CD4-positive, CD25-positive, alpha-beta regulatory T cell (primary cell): ENCODE measurements around the gene ZNF687. TPM values are rescaled to one million over a fixed set of nuclear protein-coding genes. Genes with fewer than 3 reads are reported as not detected.

Experiments used
- ATAC-seq, 2 donors: fragments of 150-1000 bp; cut with Tn5 transposase; one replicate each; pipeline ENCODE4 v1.10.0; 2021; ENCODE audit warnings: low read depth in 2 of 2, moderate number of reproducible peaks in 2 of 2, moderate library complexity in 1 of 2
- DNase-seq, 3 donors: peaks; one replicate each; pipeline versions ENCODE4 v3.0.0 to v3.0.0-alpha.2; 2012 to 2022; ENCODE audit warnings: mixed read lengths in 1 of 3
- H3K27ac ChIP-seq: one replicate; pipeline ENCODE4 v1.7.0; 2013; ENCODE audit warnings: mild to moderate bottlenecking, low read length; ENCODE audit not compliant: insufficient read depth, poor library complexity, severe bottlenecking
- H3K27me3 ChIP-seq: one replicate; pipeline ENCODE4 v1.7.0; 2013; ENCODE audit warnings: low read length; ENCODE audit not compliant: control insufficient read depth, insufficient read depth
- H3K36me3 ChIP-seq: one replicate; pipeline ENCODE4 v1.7.0; 2013; ENCODE audit warnings: mild to moderate bottlenecking, low read length, moderate library complexity; ENCODE audit not compliant: control insufficient read depth, insufficient read depth
- H3K4me1 ChIP-seq: 2 replicates; pipeline ENCODE4 v1.7.0; 2013; ENCODE audit warnings: mild to moderate bottlenecking, low read length; ENCODE audit not compliant: insufficient read depth, control insufficient read depth, poor library complexity, severe bottlenecking
- H3K4me3 ChIP-seq: one replicate; pipeline ENCODE4 v1.7.0; 2013; ENCODE audit warnings: low read depth, mild to moderate bottlenecking, low read length, moderate library complexity
- H3K9me3 ChIP-seq, 2 experiments: 1 replicate in 1 of 2; 2 replicates in 1 of 2; pipeline ENCODE4 v1.7.0; 2013; ENCODE audit warnings: low read length in 2 of 2, mild to moderate bottlenecking in 1 of 2, moderate library complexity in 1 of 2; ENCODE audit not compliant: control insufficient read depth in 2 of 2
- H3K27ac Mint-ChIP-seq, 3 donors: one replicate each; pipeline ENCODE4 v1.8.0; 2020 to 2022; ENCODE audit warnings: mild to moderate bottlenecking in 3 of 3, mixed read lengths in 3 of 3, moderate library complexity in 2 of 3
- H3K27me3 Mint-ChIP-seq: one replicate; pipeline ENCODE4 v1.8.0; 2022; ENCODE audit warnings: mild to moderate bottlenecking, mixed read lengths
- H3K36me3 Mint-ChIP-seq: one replicate; pipeline ENCODE4 v1.8.0; 2020; ENCODE audit warnings: mixed read lengths
- H3K4me1 Mint-ChIP-seq, 4 donors: one replicate each; pipeline ENCODE4 v1.8.0; 2020 to 2022; ENCODE audit warnings: mixed read lengths in 4 of 4, mild to moderate bottlenecking in 1 of 4
- H3K4me3 Mint-ChIP-seq, 4 donors: one replicate each; pipeline ENCODE4 v1.8.0; 2020 to 2022; ENCODE audit warnings: mild to moderate bottlenecking in 4 of 4, mixed read lengths in 4 of 4, moderate library complexity in 3 of 4
- H3K9me3 Mint-ChIP-seq, 7 donors: one replicate each; pipeline ENCODE4 v1.8.0; 2020 to 2022; ENCODE audit warnings: mixed read lengths in 7 of 7, mild to moderate bottlenecking in 3 of 7, moderate library complexity in 2 of 7
- polyA plus RNA-seq, 4 donors: library from polyadenylated mRNA; unstranded; fragments of 300-500 nt; fragmentation: Illumina TruSeq; gene quantifications; one replicate each; pipeline ENCODE4 v1.2.3, GENCODE V29; 2021
- total RNA-seq: library from RNA; stranded (reverse); gene quantifications from one replicate; pipeline ENCODE4 v1.2.3, GENCODE V29; 2022

The ZNF687 gene
- total and polyA plus RNA-seq, 5 donors from 2014 or later, result 0.46 to 31.9 (median 1.6) TPM

- H3K4me1 ChIP-seq, result no peaks in the 10 kb centered on the region
- DNase-seq, result no peak
- no peak overlapping the region for H3K4me3 ChIP-seq
- H3K27ac Mint-ChIP-seq, result no peak overlapping the region
- H3K27me3 ChIP-seq, result no peaks in the 10 kb centered on the region
- ATAC-seq, result no peak
- H3K9me3 ChIP-seq, result no peaks in the 10 kb centered on the region
- H3K4me1 Mint-ChIP-seq, result peaks cover 2 to 5% (median 3%) of the 10 kb centered on the region in 4 donors
- H3K4me3 Mint-ChIP-seq, result no peak overlapping the region
- no peaks in the 10 kb centered on the region for H3K9me3 Mint-ChIP-seq
- H3K36me3 ChIP-seq, result peaks cover 52% of the 10 kb centered on the region
- peaks cover 50% of the 10 kb centered on the region for H3K36me3 Mint-ChIP-seq
- H3K27ac ChIP-seq, result no peak overlapping the region
- H3K27me3 Mint-ChIP-seq, result no peaks in the 10 kb centered on the region
These were observed 35.3 kb upstream of the ZNF687 start for GRCh38 chr1:151246786-151247185.

GRCh38 chr1:151251656-151252470 lies 30.2 kb upstream of the ZNF687 start:
- peak overlapping the region in 2 of 4 donors; percentile 18 to 92 for H3K4me3 Mint-ChIP-seq
- Histone ChIP-seq H3K4me1 (peaks cover 9% of the 10 kb centered on the region), H3K36me3 (peaks cover 17% of the 10 kb centered on the region), H3K4me3 (no peak overlapping the region), H3K27ac (no peak overlapping the region), H3K27me3 (no peaks in the 10 kb centered on the region), H3K9me3 (no peaks in the 10 kb centered on the region)
- H3K27ac Mint-ChIP-seq, result no peak overlapping the region
- peaks cover 0 to 2% (median 0%) of the 10 kb centered on the region in 7 donors for H3K9me3 Mint-ChIP-seq
- ATAC-seq (peak; percentile 55 to 63), DNase-seq (peak; percentile 49 to 88 (median 73))
- H3K36me3 Mint-ChIP-seq, result peaks cover 21% of the 10 kb centered on the region
- peaks cover 16 to 28% (median 21%) of the 10 kb centered on the region in 4 donors for H3K4me1 Mint-ChIP-seq
- H3K27me3 Mint-ChIP-seq, result peaks cover 6% of the 10 kb centered on the region

DNA sequence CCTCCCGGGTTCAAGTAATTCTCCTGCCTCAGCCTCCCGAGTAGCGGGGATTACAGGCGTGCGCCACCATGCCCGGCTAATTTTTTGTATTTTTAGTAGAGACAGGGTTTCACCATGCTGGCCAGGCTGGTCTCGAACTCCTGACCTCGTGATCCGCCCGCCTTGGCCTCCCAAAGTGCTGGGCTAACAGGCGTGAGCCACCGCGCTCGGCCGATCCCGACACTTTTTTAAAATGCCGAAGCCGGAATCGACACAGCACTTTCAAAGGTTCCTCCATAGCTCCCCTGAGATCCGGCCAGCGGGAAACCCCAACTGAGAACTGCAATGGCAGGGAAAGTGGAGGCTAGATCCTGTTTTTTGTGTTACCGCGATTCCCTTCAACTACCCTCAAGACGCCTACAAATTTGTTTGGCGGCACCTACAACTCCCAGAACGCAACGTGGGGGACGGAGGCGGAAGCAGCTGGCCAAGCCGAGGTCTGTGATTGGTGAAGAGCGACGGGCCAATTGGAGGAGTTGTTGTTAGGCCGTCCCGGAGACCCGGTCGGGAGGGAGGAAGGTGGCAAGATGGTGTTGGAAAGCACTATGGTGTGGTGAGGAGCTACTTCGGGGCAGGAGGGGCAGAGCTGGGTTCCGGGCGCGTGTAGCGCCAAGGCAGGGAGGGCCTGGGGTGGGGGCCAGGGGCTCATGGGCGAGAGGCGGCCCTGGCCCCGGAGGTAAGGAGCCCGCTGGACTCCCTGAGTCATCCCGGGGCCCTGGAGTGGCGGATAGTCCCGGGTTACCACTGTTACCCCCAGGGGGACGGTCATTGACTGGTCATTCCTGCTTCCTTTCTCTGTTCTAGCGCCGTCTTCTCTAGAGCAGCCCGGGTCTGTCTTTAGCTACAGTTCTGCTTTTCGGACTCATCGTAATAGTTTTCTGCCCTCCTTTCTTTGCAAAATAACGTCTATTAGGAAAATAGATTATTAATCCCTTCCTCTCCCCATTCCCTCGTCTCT lies 27.6 kb upstream of the ZNF687 start, which contains the start of gene PSMD4:
PSMD4 (plus strand) TSS at position 518 of the 997 bp plus-strand sequence; CDS start at position 567, 49 bp downstream.
- DNase-seq, result peak; percentile 90 to 98 (median 94)
- peak; percentile 94 to 95 for ATAC-seq
- H3K27ac ChIP-seq, result peak within 1 kb of the TSS; percentile 78
- H3K4me1 Mint-ChIP-seq, result peaks cover 21 to 42% (median 34%) of the 10 kb centered on the region in 4 donors
- H3K4me1 ChIP-seq, result peaks cover 9% of the 10 kb centered on the region
- peak within 1 kb of the TSS; percentile 93 to 98 (median 98) for H3K27ac Mint-ChIP-seq
- H3K36me3 Mint-ChIP-seq, result peaks cover 2% of the 10 kb centered on the region
- H3K4me3 Mint-ChIP-seq, result peak within 1 kb of the TSS; percentile 93 to 99 (median 98)
- peaks cover 6% of the 10 kb centered on the region for H3K27me3 Mint-ChIP-seq
- H3K4me3 ChIP-seq, result peak within 1 kb of the TSS; percentile 97
- H3K9me3 ChIP-seq, result no peaks in the 10 kb centered on the region
- H3K36me3 ChIP-seq, result no peaks in the 10 kb centered on the region
- peaks cover 0 to 2% (median 0%) of the 10 kb centered on the region in 7 donors for H3K9me3 Mint-ChIP-seq
- no peaks in the 10 kb centered on the region for H3K27me3 ChIP-seq

DNA sequence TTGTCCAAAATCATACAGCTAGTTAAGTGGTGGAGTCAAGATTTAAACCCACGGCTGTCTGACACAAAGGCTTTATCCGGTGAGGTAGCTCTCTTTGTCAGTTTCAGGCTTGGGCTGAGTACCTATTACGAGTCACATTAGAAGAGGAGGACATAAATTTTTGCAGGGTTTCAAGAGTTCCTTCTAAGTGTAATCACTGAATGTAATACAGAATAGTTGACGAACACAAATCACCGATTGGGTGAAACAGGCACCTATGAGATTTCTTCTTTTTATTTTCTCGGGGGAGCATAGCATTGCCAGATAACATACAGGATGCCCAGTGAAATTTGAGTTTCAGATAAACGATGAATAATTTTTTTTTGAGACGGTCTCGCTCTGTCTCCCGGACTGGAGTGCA lies 26.7 kb upstream of the ZNF687 start:
- no peaks in the 10 kb centered on the region for H3K36me3 ChIP-seq
- H3K9me3 ChIP-seq, result no peaks in the 10 kb centered on the region
- H3K27me3 ChIP-seq, result no peaks in the 10 kb centered on the region
- ATAC-seq, result no peak
- Mint-ChIP-seq H3K27ac (peak overlapping the region; percentile 93 to 98 (median 98)), H3K4me3 (peak overlapping the region; percentile 93 to 99 (median 98)), H3K27me3 (peaks cover 6% of the 10 kb centered on the region), H3K36me3 (no peaks in the 10 kb centered on the region), H3K9me3 (peaks cover 0 to 2% (median 0%) of the 10 kb centered on the region in 7 donors), H3K4me1 (peaks cover 21 to 47% (median 35%) of the 10 kb centered on the region in 4 donors)
- H3K4me3 ChIP-seq, result peak overlapping the region; percentile 97
- peaks cover 9% of the 10 kb centered on the region for H3K4me1 ChIP-seq
- peak overlapping the region; percentile 78 for H3K27ac ChIP-seq
- peak in 1 of 3 donors; percentile 23 for DNase-seq

- H3K9me3 ChIP-seq, result no peaks in the 10 kb centered on the region
- H3K36me3 ChIP-seq, result peaks cover 7% of the 10 kb centered on the region
- H3K27ac Mint-ChIP-seq, result no peak overlapping the region
- H3K4me1 Mint-ChIP-seq, result peaks cover 15 to 42% (median 28%) of the 10 kb centered on the region in 4 donors
- no peak for ATAC-seq
- H3K9me3 Mint-ChIP-seq, result peaks cover 0 to 2% (median 0%) of the 10 kb centered on the region in 7 donors
- H3K36me3 Mint-ChIP-seq, result peaks cover 9% of the 10 kb centered on the region
- H3K4me3 Mint-ChIP-seq, result peak overlapping the region in 2 of 4 donors; percentile 27 to 77
- peaks cover 5% of the 10 kb centered on the region for H3K27me3 Mint-ChIP-seq
- DNase-seq, result no peak
- peaks cover 9% of the 10 kb centered on the region for H3K4me1 ChIP-seq
- no peaks in the 10 kb centered on the region for H3K27me3 ChIP-seq
- H3K4me3 ChIP-seq, result no peak overlapping the region
- no peak overlapping the region for H3K27ac ChIP-seq
These were observed 22.7 kb upstream of the ZNF687 start for GRCh38 chr1:151259351-151259750.

- H3K9me3 ChIP-seq, result no peaks in the 10 kb centered on the region
- H3K36me3 ChIP-seq, result peaks cover 44% of the 10 kb centered on the region
- no peak overlapping the region for H3K4me3 ChIP-seq
- Mint-ChIP-seq H3K27me3 (no peaks in the 10 kb centered on the region), H3K4me1 (peaks cover 0 to 3% (median 0%) of the 10 kb centered on the region in 4 donors), H3K4me3 (no peak overlapping the region), H3K36me3 (peaks cover 45% of the 10 kb centered on the region), H3K27ac (peak overlapping the region; percentile 38 to 82 (median 52)), H3K9me3 (no peaks in the 10 kb centered on the region)
- ATAC-seq (no peak), DNase-seq (no peak)
- H3K27me3 ChIP-seq, result no peaks in the 10 kb centered on the region
- no peak overlapping the region for H3K27ac ChIP-seq
- no peaks in the 10 kb centered on the region for H3K4me1 ChIP-seq
These were observed 16.5 kb upstream of the ZNF687 start for GRCh38 chr1:151265446-151266236.

GRCh38 chr1:151266315-151266714 lies 15.8 kb upstream of the ZNF687 start:
- no peaks in the 10 kb centered on the region for H3K27me3 ChIP-seq
- no peaks in the 10 kb centered on the region for H3K9me3 ChIP-seq
- no peak for DNase-seq
- H3K36me3 ChIP-seq, result peaks cover 44% of the 10 kb centered on the region
- H3K27ac ChIP-seq, result no peak overlapping the region
- no peak for ATAC-seq
- Mint-ChIP-seq H3K27me3 (no peaks in the 10 kb centered on the region), H3K9me3 (no peaks in the 10 kb centered on the region), H3K27ac (peak overlapping the region in 1 of 3 donors; percentile 76), H3K36me3 (peaks cover 47% of the 10 kb centered on the region), H3K4me1 (peaks cover 0 to 3% (median 0%) of the 10 kb centered on the region in 4 donors), H3K4me3 (no peak overlapping the region)
- H3K4me3 ChIP-seq, result no peak overlapping the region
- H3K4me1 ChIP-seq, result no peaks in the 10 kb centered on the region
